Lower lobe of right lung (tissue), 2 donors: ENCODE data around the gene PDE4D. TPM values are rescaled to one million over a fixed set of nuclear protein-coding genes. Genes with fewer than 3 reads are reported as not detected.
"Not testable (repeated sequence)": the region's sequence is repeated elsewhere in the genome, so short reads cannot be mapped to it uniquely, and the experiment has no call there.

Experiments used
- ATAC-seq, 2 donors: fragments of 200-7000 bp; cut with Tn5 transposase; one replicate each; pipeline ENCODE4 v1.9.1; 2020 to 2022; ENCODE audit warnings: mild to moderate bottlenecking in 2 of 2, moderate library complexity in 2 of 2
- DNase-seq: peaks from one replicate; pipeline ENCODE4 v3.0.0-alpha.2; 2020
- H3K27ac ChIP-seq: fragments of 200-600 bp; one replicate; pipeline ENCODE4 v1.8.0; 2022
- H3K27me3 ChIP-seq: fragments of 200-600 bp; one replicate; pipeline ENCODE4 v1.8.0; 2022; ENCODE audit warnings: low read depth
- H3K36me3 ChIP-seq: fragments of 200-600 bp; one replicate; pipeline ENCODE4 v1.8.0; 2022; ENCODE audit warnings: mild to moderate bottlenecking
- H3K4me1 ChIP-seq: fragments of 200-600 bp; one replicate; pipeline ENCODE4 v1.8.0; 2022
- H3K4me3 ChIP-seq: fragments of 200-600 bp; one replicate; pipeline ENCODE4 v1.8.0; 2022; ENCODE audit warnings: mild to moderate bottlenecking
- H3K9me3 ChIP-seq: fragments of 200-600 bp; one replicate; pipeline ENCODE4 v1.8.0; 2022
- CTCF ChIP-seq: fragments of 200-600 bp; IDR thresholded peaks from one replicate; pipeline ENCODE4 v1.8.0; 2022; ENCODE audit warnings: antibody characterized with exemption, mild to moderate bottlenecking
- intact Hi-C: fragments of 100-400 bp; cut with DNase I; formaldehyde crosslinking; loops from one replicate; pipeline ENCODE4 v1.11.0; 2022
- total RNA-seq: library from RNA; stranded (reverse); fragmentation: NEBNext Ultra II Directional; extraction: Animal tissue kit (Norgen Biotek cat#: 25700); gene quantifications from one replicate; pipeline ENCODE4 v1.2.1, GENCODE V29; 2021
- donor health status: DM: no; HTN: yes; CAD: no; lungs with severe emphysema.

PDE4D gene
- total RNA-seq, 1 donor from 2014 or later: 71.3 TPM

- Histone ChIP-seq H3K4me3 (no peak overlapping the region), H3K27ac (no peak overlapping the region), H3K27me3 (no peaks in the 10 kb centered on the region), H3K4me1 (no peaks in the 10 kb centered on the region), H3K36me3 (no peaks in the 10 kb centered on the region), H3K9me3 (no peaks in the 10 kb centered on the region)
- TF ChIP-seq CTCF: no peak
- DNase-seq (no peak), ATAC-seq (no peak)
- intact Hi-C loops: no loop called here
Measured at GRCh38 chr5:59058969-59059687, 834.4 kb downstream of the PDE4D start.

GRCh38 chr5:59058237-59058636, 835.3 kb downstream of the PDE4D start:
- no peak for TF ChIP-seq CTCF
- no peak for ATAC-seq

GRCh38 chr5:59056599-59056998, 836.9 kb downstream of the PDE4D start:
- H3K4me3 ChIP-seq, H3K4me1 ChIP-seq, H3K36me3 ChIP-seq, H3K27me3 ChIP-seq, DNase-seq, intact Hi-C loops, H3K27ac ChIP-seq, ATAC-seq, H3K9me3 ChIP-seq: not testable (repeated sequence)

More at GRCh38 chr5:59058237-59058636, 835.3 kb downstream of the PDE4D start:
- DNase-seq: no peak
- no peaks in the 10 kb centered on the region for H3K36me3 ChIP-seq
- H3K27ac ChIP-seq: no peak overlapping the region
- no peaks in the 10 kb centered on the region for H3K27me3 ChIP-seq
- H3K4me1 ChIP-seq: no peaks in the 10 kb centered on the region
- H3K9me3 ChIP-seq: no peaks in the 10 kb centered on the region
- no peak overlapping the region for H3K4me3 ChIP-seq
- intact Hi-C loops: no loop called here

GRCh38 chr5:59055745-59056448, 837.6 kb downstream of the PDE4D start:
- no peak overlapping the region for H3K4me3 ChIP-seq
- DNase-seq: no peak
- H3K27me3 ChIP-seq: no peaks in the 10 kb centered on the region
- TF ChIP-seq CTCF: no peak
- ATAC-seq: no peak
- no peaks in the 10 kb centered on the region for H3K36me3 ChIP-seq
- intact Hi-C loops: no loop called here
- no peaks in the 10 kb centered on the region for H3K4me1 ChIP-seq
- no peak overlapping the region for H3K27ac ChIP-seq
- no peaks in the 10 kb centered on the region for H3K9me3 ChIP-seq

- intact Hi-C loops: no loop called here
Measured at GRCh38 chr5:59054963-59055528, 838.5 kb downstream of the PDE4D start.

More at GRCh38 chr5:59054963-59055528, 838.5 kb downstream of the PDE4D start:
- no peak for TF ChIP-seq CTCF
- H3K9me3 ChIP-seq: no peaks in the 10 kb centered on the region
- DNase-seq (no peak), ATAC-seq (no peak)
- H3K4me3 ChIP-seq: no peak overlapping the region
- no peaks in the 10 kb centered on the region for H3K27me3 ChIP-seq
- H3K27ac ChIP-seq: no peak overlapping the region
- H3K36me3 ChIP-seq: no peaks in the 10 kb centered on the region
- H3K4me1 ChIP-seq: no peaks in the 10 kb centered on the region
